AG08396 (cell line): ENCODE measurements around the gene MELTF.

Experiments
- DNase-seq: peaks from one replicate; pipeline ENCODE4 v3.0.0; 2012; ENCODE audit warnings: low spot score, mixed read lengths

Gene MELTF

DNA sequence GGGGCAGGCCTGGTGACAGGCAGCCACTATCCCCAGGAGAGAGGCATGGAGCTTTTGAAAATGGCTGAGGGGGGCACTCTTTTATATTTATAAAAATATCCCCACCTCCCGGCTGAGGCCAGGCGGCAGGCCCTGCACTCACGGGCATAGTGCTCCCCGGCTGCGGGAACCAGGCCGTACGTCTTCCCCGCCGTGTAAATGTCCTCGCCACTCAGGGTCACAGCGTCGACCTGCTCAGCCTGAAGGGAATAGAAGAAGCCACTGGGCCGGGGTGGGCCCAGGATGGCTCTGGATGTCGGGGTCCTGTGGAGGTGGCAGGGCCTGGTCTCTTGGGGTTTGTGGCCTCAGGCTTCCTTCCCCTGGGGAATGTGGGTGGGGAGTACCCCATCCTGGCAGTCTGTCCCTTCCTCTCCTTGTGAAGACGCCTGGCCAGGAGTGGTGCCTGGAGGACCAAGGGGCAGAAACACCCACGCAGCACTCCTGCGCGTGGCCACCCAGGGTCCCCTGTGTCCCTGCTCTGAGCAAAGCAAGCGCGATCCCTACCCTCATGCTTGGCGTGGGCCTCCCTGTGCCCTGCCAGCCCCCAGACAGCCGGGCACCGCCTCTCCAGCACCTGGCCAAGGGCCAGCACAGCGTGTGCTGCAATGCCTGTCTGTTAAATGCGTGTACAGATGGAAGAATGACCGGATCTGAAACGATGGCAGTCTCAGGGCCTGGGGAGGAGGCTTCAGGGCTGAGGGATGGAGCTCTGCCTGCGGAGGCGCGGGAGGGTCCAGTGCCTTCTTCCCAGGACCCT lies 18.9 kb downstream of the MELTF start:
- DNase-seq, result no peak

DNA sequence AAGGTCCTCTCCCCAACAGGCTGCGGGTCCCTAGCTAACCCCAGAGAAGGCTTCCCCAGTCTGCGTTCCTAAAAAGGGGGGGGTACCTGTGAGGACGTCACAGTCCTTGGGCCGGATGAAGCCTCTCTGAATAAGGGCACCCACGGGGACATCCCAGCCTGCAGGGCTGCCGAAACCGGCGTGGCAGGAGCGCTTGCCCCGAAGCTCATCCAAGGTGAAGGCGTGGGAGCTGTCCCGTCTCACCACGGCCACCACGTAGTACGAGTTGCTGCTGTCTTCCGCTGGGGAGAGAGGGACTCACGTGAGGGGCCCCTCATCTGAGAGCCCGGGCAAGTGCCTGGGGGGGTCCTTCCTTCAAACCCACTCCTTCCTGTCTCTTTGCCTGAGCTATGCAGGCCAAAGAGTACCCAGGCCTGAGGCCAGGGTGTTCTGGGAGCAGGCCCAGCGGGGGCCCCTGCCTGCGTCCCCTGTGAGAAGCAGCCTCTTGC lies 20.0 kb downstream of the MELTF start:
- no peak for DNase-seq

DNA sequence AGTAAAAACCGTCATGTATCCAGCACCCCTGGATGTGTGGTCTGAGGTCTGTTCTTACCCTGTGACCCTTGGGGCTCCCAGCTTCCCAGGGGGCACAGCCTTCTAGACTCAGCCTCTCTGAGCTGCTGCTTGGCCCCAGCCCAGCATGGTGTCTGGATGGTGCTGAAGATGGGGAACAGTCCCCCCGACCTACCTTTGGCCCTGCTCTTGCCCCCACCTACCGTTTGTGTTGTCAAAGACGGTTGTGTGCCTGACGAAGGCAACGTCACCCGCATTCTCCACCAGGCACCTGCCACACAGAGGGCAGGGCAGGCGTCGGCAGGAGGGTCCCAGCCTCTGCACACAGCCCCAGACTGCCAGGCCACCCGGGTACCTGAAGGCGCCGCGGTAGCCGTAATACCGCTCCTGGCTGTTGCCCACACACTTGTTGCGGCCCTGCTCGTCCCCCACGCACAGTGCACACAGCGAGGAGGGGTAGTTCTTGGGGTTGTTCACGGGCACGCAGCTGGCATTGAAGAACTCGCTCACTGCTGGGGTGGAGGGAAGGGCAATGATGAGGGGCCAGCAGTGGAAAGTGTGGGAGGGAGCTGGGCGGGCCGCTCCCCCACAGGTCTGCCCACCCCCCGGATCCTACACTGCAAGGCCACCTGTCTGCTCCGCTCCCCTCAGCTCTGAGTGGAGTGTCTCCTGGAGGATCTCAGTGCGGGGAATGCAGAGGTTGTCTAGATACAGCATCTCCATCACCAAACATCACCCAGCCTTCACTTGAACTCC lies 21.0 kb downstream of the MELTF start:
- no peak for DNase-seq

DNA sequence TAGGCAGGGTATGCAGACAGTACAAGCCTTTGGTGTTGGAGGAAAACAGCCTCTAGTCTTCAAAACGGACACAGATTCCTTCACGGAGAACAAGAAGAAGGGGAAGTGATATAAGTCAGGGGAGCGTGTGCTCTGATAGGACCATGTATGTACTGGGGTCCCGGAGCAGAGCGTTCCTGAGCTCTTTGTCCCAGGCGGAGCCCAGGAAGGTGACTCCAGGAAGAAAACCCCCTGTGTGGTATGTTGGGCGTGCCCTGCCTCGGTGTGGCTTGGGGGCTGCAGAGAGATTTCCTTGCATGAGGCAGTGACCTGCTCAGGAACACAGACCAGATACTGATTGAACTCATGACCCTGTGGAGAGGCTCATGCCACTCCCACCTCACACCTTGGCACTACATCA lies 21.7 kb downstream of the MELTF start:
- no peak for DNase-seq

DNA sequence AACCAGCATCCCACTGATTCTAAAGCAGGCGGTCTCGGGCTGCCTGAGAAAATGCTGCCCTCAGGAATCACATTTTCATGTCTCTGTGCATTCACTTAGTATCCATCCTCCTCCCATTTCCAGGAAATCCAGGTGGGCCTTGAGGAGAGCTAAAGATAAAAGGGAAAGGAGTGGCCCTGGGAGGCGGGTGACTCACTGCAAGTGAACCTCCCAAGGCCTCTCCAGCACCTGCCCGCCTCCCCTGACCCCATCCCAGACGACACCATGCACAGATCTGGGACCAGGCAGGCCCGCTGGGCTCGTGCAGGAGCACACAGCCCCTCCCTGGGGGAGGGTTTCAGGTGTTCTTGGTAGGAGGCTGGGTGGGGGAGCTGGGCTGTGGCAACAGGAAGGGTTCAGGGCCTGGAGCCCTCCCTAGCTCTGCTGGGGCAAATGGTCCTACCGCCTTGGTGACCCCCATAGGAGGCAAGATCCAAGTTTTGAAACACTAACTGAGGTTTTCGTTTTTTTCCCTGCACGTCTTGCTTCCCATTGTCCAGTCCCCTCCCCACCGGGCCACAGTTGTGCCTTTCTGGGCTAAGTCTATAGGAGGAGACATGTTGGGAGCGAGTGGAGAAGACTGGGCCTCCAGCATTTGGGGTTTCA lies 22.2 kb downstream of the MELTF start:
- DNase-seq, result no peak

DNA sequence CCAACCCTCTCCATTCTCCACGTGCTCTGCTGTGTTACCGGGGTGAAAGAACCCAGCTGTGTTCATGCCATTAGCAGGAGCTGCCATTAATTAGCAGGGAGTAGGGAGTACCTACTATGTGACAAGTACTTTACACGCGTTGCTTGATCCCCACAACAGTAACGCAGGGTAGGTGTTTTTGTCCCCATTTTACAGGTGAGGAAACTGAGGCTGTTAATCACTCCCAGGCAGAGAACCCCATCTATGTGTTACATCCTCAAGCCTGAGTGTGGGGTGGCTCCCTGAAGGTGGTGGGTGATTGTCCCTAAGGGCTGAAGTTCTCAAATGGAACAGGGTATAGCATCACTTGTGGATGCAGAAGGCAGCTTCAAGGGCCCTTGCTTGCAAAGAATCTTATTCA lies 22.8 kb downstream of the MELTF start:
- no peak for DNase-seq

DNA sequence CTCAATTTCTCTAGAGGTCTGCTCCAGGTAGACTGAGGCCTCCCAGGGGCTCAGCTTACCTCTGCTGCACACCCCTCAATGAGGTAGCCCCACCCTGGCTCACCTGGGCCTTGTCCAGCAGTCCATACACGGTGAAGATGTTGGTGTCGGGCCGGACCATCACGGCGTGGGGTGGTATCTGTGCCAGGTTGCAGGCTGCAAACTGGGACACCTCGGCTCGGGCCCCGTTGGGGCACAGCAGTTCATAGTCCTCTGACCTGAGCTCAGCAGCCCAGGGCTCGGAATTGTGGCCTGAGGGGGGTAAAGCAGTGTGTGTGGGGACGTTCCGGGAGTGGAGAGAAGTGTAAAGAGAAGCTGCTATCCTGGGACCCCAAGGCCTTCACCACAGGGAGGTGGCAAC lies 23.2 kb downstream of the MELTF start:
- DNase-seq, result no peak

DNA sequence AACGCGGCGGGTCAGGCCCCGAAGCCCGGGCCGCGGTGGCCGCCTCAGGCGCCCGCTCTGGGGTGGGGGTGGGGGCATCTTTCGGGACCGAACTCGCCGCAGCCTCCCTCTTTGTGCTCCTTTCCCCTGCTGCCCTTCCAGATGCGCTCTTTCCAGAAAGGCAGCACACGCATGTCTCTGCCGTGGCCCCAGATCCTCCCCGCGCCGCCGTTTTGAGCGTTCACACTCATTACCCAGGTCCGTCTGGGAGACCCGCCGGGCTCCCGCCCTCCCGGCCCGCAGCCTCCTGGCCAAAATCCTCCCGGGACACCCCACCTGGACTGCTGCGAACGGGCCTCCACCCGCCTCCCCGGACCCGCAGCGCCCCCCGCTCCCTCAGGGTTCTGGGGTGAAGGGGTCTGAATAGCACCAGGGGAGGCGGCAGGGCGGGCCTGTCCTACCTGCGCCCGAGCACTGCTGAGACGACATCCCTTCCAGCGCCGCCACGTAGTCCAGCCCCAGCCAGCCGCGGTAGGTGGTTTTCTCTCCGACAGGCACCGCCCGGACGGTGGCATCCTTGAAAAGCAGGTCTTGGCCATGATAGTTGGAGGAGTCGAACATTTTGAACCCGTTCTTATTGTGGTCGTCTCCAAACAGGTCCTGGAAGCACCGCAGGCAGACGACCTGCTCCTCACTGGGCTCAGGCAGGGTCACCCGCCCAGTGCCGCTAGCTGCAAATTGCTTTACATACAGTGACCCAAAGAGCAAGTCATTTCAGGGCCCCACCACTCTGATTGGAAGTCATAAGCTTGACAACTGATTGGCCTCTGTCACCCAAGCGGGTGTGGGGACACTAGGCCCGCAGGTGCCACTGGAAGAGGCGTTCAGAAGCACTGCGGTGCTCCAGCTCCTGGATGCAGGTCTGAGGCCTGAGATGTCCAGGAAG lies 25.9 kb downstream of the MELTF start:
- DNase-seq, result no peak

DNA sequence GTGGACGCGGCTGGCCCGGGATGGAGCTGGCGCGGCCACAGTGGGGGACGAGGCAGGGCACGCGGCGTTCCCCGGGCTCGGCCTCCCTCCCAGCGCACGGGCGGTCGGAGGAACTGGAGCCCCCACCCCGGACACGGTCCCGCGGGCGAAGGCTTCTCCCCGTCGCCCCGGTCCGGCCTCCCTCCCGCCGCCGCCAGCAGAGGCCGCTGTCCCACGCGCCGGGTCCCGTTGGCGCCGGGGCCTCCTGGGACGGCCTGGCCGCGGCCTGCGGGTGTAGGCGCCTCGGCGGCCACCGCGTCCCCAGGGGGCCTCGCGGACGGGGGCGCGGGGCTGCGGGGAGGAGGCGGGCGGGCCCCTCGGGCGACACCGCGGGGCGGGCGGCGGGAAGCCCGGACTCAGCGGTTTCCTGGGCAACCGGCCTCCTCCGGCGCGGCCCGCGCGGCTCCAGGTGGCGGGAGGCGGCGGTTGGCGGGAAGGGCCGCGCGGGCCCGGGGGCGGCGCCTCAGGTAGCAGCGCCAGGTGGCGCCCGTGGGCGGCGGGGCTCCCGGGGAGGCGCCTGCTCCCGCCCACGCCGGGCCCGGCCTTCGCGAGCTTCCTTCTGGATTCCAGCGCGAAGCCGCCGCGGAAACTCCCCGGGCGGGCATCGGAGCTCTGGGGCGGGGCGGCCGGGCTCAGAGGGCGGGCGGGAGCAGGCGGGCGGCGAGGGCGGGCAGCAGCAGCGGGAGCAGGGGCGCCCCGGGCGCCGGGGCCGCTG lies 26.7 kb downstream of the MELTF start:
- peak; percentile 96 for DNase-seq

DNA sequence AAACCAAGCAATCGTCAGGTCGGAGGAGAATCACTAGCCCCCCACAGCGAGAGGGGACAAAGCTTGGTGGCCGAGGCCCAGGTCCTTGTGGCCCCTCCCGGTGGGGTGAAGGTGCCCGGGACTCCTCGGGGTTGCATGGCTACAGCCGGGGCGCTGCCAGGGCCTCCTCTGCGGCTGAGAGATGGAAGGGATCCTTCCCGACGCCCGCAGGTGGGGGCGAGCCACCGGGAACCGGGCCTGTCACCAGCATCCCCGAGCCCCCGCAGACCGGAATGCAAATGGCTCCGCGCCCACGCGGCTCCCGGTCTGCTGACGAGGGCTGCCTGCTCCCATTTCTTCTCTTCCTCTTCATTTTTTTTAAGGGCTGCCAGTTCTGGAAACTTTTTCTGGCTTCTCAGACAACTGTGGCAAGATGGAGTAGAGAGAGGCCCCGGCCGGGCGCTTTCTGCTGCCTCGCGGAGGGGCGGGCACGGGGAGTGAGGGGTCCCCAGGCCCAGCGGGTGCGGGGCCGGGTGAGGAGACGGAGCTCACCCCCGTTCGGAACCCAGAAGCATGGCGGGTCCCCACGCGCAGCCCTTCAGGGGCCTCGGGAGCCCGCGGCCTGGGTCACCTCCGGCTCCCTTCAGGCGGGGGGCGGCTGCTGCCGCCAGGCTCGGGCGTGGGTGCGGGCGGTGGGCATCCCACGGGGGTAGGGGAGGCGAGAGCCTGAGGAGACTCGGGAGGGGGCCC lies 27.5 kb downstream of the MELTF start:
- peak; percentile 68 for DNase-seq

DNA sequence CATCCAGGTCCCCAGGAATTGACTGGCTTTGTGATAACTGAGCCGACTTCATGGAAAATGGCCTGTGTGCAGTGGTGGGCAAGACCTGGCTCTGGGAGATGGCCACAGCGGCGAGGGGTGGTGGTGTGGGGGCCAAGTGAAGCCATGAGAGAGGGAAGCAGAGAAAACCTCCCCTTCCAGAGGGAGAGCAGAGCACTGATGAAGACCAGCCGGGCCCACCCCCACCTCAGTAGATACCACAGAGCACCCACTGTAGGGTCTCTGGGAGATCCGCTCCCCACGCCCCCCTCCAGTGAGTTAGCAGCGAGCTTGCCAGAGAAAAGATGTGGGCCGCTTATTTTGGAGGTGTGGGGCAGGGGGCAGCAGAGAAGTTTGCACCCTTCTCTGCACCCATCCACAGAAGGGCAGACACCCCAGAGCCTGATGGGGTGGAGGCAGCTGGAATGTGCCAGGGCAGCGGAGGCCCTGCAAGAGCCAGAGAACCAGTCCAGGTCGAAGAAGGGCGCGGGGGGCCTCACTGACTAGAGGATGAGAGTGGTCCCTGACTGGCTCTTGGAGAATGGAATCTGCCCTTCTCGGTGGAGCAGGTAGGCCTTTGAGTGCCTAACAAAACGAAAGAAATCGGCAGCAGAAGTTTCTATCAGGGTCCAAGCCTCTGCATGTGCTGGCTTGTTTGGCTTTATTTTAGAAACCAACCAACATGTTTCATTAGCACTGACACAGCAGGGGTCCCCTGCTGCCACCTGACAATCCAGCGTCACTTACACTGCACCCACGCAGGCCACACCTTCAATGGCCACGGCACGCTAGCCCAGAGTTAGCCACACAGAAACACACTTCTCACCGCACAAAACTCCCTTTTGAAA lies 28.3 kb downstream of the MELTF start:
- no peak for DNase-seq

DNA sequence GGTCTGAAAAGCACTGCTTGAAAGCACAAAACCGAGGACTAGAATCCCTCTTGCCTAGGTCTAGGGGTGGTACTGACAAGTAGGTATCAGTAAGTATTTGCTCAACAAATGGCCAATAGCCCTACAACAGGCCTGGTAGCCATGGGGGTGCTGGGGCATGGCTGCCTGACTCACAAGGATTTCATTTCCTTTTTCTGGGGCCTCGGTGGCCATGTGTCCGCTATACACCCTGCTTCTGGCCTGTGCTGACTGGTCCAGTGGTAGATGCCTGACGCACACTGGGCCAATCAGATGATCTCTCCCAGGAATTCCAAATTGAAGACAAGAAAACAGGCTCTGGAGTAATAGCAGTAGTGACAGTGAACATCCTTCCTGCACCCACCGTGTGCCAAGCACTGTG lies 29.4 kb downstream of the MELTF start:
- DNase-seq, result no peak

DNA sequence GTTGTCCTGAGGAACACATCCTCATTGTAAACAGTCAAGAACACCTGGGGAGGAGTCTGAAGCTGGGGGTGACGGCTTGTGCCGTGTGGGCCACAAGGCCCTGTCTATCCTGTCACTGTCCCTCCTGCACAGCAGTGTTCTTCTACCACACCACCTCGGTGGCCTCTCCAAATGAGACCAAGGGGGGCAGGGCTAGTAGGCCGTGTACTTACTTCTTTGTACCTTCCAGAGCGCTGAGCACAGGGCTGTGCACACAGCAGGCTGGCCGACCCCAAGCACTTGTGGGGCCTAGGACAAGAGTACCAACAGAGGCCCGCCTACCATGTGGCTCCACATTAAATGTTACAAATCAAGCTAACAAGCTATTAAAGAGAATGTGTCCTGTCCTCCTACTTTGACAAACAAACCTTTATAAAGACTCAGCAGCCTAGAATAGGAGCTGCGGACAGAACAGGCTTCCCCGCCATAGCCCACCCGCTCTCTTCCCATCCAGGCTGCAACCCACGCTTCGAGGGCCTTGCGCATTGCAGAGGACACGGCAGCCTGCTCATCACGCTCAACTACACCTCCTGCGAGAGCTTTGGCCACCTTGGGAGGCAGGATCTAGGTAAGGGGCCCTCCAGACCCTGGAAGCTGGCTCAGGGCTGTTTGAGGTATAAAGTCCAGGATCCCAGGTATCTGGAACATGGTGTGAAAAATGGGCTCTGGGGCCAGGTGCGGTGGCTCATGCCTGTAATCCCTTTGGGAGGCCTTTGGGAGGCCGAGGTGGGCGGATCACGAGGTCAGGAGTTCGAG lies 30.5 kb downstream of the MELTF start:
- DNase-seq, result no peak

DNA sequence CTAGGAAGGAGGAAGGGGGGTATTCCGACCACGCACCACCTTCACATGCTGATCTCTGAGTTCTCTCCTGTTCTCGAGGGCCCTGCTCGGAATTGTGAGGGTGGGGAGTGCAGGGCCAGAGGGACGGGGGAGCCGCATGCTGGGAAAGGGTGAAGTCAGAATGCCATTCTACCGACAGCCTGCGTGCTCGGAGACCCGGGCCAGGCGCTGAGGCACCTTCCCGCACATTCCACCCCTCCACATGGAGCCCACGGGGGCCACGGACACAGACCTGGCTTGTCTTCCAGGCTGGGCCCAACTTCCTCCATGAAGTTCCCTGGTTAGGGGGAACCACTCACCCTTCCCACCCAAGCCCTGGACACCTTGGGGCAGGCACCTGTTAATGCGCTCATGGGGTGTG lies 32.3 kb downstream of the MELTF start:
- no peak for DNase-seq

DNA sequence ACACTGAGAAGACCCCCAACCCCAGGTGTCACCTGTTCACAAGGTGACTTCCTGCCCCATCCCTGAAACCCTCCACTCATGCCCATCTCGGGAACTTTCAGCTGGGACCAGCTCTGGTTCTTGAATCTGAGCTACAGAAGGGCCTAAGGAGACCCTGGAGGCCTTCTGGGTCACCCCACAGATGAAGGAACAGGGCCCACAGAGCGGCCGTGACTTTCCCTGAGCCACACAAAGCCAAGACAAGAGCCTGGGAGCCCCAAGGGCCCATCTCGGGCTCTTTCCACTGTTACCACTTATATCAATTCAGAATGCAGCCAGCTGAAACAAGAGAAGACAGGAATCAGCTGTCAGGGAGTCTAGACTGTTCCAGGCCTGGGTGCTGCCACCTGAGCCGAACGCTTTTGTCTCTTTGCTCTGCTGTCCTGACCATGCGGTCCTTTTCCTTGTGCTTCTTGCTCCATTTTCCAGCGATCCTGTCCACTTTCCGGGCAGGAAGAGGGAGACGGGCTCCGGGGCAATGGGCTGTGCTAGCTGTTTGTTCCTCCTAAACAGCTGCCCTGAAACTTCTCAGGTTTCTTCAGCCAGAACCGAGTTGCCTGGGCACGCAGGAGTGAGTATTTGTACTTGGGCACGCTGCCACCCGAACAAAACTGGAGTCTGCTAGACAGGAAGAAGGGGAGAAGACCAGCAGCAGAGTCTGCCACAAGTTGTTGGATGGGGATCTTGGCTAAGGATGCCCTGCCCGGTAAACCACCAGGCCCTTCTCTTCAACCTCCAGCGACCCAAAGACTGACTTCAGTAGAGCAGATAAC lies 33.0 kb downstream of the MELTF start:
- DNase-seq, result no peak

DNA sequence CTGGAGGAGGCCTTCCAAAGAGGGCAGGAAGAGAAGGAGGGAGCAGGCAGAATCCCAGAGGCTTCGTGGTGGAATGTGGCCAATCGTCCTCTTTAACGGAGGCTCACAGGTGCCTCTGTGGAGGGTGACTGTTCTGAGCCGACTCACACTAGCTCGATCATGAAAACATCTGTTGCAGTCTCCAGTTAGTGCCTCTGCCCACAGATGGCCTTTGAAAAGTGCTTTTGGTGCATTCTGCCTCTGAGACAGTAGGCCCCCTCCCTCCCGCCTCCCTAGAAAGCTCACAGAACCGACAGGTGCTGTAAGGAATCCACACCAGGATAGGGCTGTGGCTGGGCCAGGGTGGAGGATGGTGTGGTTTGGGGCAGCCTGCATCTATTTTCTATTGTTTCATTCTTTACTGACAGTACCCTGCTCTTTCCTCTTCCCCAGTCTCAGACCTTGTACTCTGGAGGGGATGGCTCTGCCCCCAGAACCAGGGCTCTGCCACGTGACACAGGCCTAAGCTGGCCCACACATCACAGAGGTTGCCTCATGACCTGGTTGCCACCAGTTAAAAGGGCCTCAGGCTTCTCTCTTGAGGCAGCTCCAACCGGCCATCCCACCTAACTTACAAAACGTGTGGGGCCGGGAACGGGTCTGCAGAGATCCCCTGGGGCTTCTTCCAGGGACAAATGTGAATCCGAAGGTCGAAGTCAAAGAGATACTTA lies 33.8 kb downstream of the MELTF start:
- DNase-seq, result no peak

DNA sequence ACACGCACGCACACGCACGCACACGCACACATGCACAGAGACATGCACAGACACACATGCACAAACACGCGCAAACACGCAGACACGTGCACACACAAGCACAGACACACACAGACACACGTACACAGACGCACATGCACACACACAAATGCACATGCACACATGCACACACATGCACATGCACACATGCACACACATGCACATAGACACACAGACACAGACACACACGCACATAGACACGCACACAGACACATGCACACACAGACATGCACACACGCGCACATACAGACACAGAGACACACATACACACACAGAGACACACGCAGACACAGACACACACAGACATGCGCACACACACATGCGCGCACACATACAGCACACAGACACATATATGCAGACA lies 34.6 kb downstream of the MELTF start:
- DNase-seq, result no peak
